ENCODE measurements around the gene PCDHGC3. TPM values are rescaled to one million over a fixed set of nuclear protein-coding genes. Genes with fewer than 3 reads are reported as not detected.

The PCDHGC3 gene
- total RNA-seq, 1 donor from 2014 or later = 14.7 TPM

DNA sequence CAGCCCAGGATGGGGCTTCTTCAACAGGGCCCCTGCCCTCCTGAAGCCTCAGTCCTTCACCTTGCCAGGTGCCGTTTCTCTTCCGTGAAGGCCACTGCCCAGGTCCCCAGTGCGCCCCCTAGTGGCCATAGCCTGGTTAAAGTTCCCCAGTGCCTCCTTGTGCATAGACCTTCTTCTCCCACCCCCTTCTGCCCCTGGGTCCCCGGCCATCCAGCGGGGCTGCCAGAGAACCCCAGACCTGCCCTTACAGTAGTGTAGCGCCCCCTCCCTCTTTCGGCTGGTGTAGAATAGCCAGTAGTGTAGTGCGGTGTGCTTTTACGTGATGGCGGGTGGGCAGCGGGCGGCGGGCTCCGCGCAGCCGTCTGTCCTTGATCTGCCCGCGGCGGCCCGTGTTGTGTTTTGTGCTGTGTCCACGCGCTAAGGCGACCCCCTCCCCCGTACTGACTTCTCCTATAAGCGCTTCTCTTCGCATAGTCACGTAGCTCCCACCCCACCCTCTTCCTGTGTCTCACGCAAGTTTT lies 36.7 kb downstream of the PCDHGC3 start:
- H3K4me3 ChIP-seq = peak overlapping the region; percentile 44
- TF ChIP-seq, protein P1, sequence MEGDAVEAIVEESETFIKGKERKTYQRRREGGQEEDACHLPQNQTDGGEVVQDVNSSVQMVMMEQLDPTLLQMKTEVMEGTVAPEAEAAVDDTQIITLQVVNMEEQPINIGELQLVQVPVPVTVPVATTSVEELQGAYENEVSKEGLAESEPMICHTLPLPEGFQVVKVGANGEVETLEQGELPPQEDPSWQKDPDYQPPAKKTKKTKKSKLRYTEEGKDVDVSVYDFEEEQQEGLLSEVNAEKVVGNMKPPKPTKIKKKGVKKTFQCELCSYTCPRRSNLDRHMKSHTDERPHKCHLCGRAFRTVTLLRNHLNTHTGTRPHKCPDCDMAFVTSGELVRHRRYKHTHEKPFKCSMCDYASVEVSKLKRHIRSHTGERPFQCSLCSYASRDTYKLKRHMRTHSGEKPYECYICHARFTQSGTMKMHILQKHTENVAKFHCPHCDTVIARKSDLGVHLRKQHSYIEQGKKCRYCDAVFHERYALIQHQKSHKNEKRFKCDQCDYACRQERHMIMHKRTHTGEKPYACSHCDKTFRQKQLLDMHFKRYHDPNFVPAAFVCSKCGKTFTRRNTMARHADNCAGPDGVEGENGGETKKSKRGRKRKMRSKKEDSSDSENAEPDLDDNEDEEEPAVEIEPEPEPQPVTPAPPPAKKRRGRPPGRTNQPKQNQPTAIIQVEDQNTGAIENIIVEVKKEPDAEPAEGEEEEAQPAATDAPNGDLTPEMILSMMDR (IDR thresholded peaks at IDR 0.05) = peak; percentile 97
- no peak for TF ChIP-seq EZH2phosphoT487 (IDR thresholded peaks at IDR 0.05)
- H3K9me3 Mint-ChIP-seq = no peaks in the 10 kb centered on the region

DNA sequence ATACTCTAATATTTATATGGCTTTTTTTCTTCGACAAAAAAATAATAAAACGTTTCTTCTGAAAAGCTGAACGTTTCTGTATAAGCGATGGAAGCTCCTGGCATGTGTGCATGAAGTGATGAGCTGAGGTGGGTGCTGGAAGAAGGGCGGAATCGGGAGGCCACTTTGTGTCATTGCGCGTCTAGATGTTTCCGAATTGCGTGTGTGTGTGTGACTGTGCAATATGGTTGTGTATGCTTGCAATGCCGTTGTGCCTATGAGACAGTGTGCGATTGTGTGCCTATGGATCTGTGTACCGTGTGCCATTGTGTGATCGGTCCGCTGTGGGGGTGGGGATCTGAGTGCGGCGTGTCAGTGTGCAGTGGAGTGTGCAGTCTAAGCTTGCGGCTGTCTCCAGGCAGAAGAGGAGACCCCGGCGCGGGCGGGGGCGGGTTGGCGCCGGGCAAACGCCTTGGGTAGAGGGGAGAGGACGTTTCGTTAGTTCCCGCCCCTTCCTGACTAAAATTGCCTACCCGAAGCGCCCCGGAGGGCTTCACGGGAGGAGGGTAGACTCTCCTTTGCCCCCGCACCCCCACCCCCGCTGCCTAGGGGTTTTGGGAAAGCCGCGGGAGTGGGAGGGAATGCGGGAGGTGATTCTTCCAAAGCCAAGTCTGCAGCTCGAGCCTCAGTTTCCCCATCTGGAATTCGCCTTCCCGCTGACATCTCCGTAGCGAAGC lies 37.3 kb downstream of the PCDHGC3 start:
- peak overlapping the region; percentile 83 for H3K4me3 Mint-ChIP-seq
- Histone ChIP-seq H2AFZ (replicated peaks) (no peak overlapping the region), H3K9me3 (ENCODE audit: low read depth) (no peaks in the 10 kb centered on the region), H3K79me2 (ENCODE audit: low read depth) (no peaks in the 10 kb centered on the region), H3K9ac (no peak overlapping the region), H4K20me1 (ENCODE audit: low read depth) (peaks cover 4% of the 10 kb centered on the region), H3F3A (ENCODE audit: low read depth) (peaks cover 62% of the 10 kb centered on the region), H3K4me2 (peak overlapping the region; percentile 92), H3K36me3 (no peaks in the 10 kb centered on the region), H3K27me3 (no peaks in the 10 kb centered on the region), H3K4me1 (peaks cover 44% of the 10 kb centered on the region), H3K27ac (peak overlapping the region; percentile 74), H3K4me3 (peak overlapping the region; percentile 44)
- peak; percentile 81 for DNase-seq (ENCODE audit: low spot score)
- TF ChIP-seq EZH2 (IDR thresholded peaks at IDR 0.05) = no peak
- TF ChIP-seq, protein P1 (IDR thresholded peaks at IDR 0.05) = no peak
- no peak for TF ChIP-seq EZH2phosphoT487 (IDR thresholded peaks at IDR 0.05)
- no peaks in the 10 kb centered on the region for H3K9me3 Mint-ChIP-seq
- H3K4me1 Mint-ChIP-seq = peaks cover 86% of the 10 kb centered on the region
- H3K36me3 Mint-ChIP-seq = peaks cover 32% of the 10 kb centered on the region
- H3K27ac Mint-ChIP-seq = peak overlapping the region; percentile 98
- H3K27me3 Mint-ChIP-seq (ENCODE audit: insufficient read depth, low read depth) = peaks cover 16% of the 10 kb centered on the region

More for the DNA sequence above, 36.7 kb downstream of the PCDHGC3 start:
- Histone ChIP-seq H3K9ac (no peak overlapping the region), H3K9me3 (ENCODE audit: low read depth) (no peaks in the 10 kb centered on the region), H3K27me3 (no peaks in the 10 kb centered on the region), H3F3A (ENCODE audit: low read depth) (peaks cover 68% of the 10 kb centered on the region), H3K36me3 (no peaks in the 10 kb centered on the region), H3K79me2 (ENCODE audit: low read depth) (no peaks in the 10 kb centered on the region), H2AFZ (replicated peaks) (no peak overlapping the region), H3K27ac (no peak overlapping the region), H3K4me1 (peaks cover 50% of the 10 kb centered on the region), H4K20me1 (ENCODE audit: low read depth) (peaks cover 10% of the 10 kb centered on the region), H3K4me2 (peak overlapping the region; percentile 92)
- H3K4me3 Mint-ChIP-seq = peak overlapping the region; percentile 83
- peaks cover 27% of the 10 kb centered on the region for H3K36me3 Mint-ChIP-seq
- peaks cover 86% of the 10 kb centered on the region for H3K4me1 Mint-ChIP-seq
- peak overlapping the region; percentile 98 for H3K27ac Mint-ChIP-seq
- DNase-seq (ENCODE audit: low spot score) = peak; percentile 91
- H3K27me3 Mint-ChIP-seq (ENCODE audit: insufficient read depth, low read depth) = peaks cover 16% of the 10 kb centered on the region

DNA sequence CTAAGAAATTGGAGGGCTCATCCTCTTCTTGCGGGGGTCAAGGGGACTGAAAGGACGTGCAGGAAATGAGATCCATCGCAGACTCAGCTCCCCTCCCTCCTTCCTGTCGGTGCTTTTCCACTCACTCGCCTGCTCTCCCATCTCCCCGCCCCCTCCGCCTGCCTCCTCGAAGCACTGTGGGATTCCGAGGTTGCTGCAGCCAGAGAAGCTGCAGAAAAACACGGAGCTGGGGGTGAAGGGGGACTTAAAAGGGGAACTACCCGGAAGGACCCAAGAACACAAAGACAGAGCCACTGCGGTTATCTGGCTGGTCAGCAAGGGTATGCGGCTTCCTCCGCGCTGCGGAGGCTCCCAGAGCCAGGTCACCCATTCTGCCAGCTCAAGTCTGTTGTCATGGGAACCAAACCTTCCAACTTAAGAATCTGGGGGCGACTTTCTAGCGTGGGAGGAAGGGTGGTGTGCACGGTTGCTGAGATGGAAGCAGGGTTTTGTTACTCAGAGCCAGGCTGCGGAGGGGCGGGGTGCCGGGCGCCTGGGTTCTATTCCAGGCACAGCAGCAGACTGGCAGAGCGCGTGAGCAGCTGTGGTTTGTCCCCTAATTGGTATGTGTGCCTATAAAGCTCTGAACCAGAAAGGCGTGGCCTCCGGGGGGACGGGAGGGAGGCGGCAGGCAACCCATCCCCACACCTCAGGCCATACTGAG lies 38.0 kb downstream of the PCDHGC3 start:
- no peak overlapping the region for H2AFZ ChIP-seq (replicated peaks)
- Mint-ChIP-seq H3K27ac (peak overlapping the region; percentile 98), H3K9me3 (no peaks in the 10 kb centered on the region), H3K36me3 (peaks cover 36% of the 10 kb centered on the region), H3K4me1 (peaks cover 82% of the 10 kb centered on the region), H3K27me3 (ENCODE audit: insufficient read depth, low read depth) (peaks cover 16% of the 10 kb centered on the region), H3K4me3 (peak overlapping the region; percentile 83)
- no peak overlapping the region for H3K9ac ChIP-seq
- peak overlapping the region; percentile 44 for H3K4me3 ChIP-seq
- H3K9me3 ChIP-seq (ENCODE audit: low read depth) = no peaks in the 10 kb centered on the region
- H3K36me3 ChIP-seq = no peaks in the 10 kb centered on the region
- no peaks in the 10 kb centered on the region for H3K79me2 ChIP-seq (ENCODE audit: low read depth)
- H3K27me3 ChIP-seq = no peaks in the 10 kb centered on the region
- no peaks in the 10 kb centered on the region for H4K20me1 ChIP-seq (ENCODE audit: low read depth)
- peak overlapping the region; percentile 92 for H3K4me2 ChIP-seq
- H3K4me1 ChIP-seq = peaks cover 39% of the 10 kb centered on the region
- peak; percentile 93 for DNase-seq (ENCODE audit: low spot score)
- H3K27ac ChIP-seq = peak overlapping the region; percentile 74
- TF ChIP-seq, protein P1 (IDR thresholded peaks at IDR 0.05) = no peak
- TF ChIP-seq EZH2phosphoT487 (IDR thresholded peaks at IDR 0.05) = no peak
- TF ChIP-seq EZH2 (IDR thresholded peaks at IDR 0.05) = no peak
- H3F3A ChIP-seq (ENCODE audit: low read depth) = peaks cover 55% of the 10 kb centered on the region

All from neural progenitor cell (in vitro differentiated cells).